Nephron progenitor cell (in vitro differentiated cells): ENCODE results near the gene PLEKHA6.

Source experiments
- DNase-seq: peaks from one replicate; pipeline ENCODE4 v3.0.0; 2021
- H3K27ac Mint-ChIP-seq: 2 replicates; pipeline ENCODE4 v1.8.0; 2021; ENCODE audit warnings: mild to moderate bottlenecking, moderate library complexity, mixed read lengths
- H3K27me3 Mint-ChIP-seq: 2 replicates; pipeline ENCODE4 v1.8.0; 2021; ENCODE audit warnings: mild to moderate bottlenecking, low read depth, mixed read lengths; ENCODE audit not compliant: poor library complexity
- H3K36me3 Mint-ChIP-seq: 2 replicates; pipeline ENCODE4 v1.8.0; 2021; ENCODE audit warnings: low read depth, mixed read lengths
- H3K4me1 Mint-ChIP-seq: 2 replicates; pipeline ENCODE4 v1.8.0; 2021; ENCODE audit warnings: mixed read lengths
- H3K4me3 Mint-ChIP-seq: 2 replicates; pipeline ENCODE4 v1.8.0; 2021; ENCODE audit warnings: mild to moderate bottlenecking, moderate library complexity, mixed read lengths
- H3K9me3 Mint-ChIP-seq: 2 replicates; pipeline ENCODE4 v1.8.0; 2021; ENCODE audit warnings: mild to moderate bottlenecking, moderate library complexity, mixed read lengths
- CTCF ChIP-seq: fragments of 200-600 bp; sonication (generic); IDR thresholded peaks from 2 replicates; pipeline ENCODE4 v1.5.0; 2021; ENCODE audit warnings: antibody characterized with exemption

The PLEKHA6 gene

GRCh38 chr1:204262506-204263253, 97.0 kb downstream of the PLEKHA6 start:
- Mint-ChIP-seq H3K4me1 (peaks cover 56% of the 10 kb centered on the region), H3K27me3 (peaks cover 16% of the 10 kb centered on the region), H3K27ac (peak overlapping the region; percentile 84), H3K9me3 (no peaks in the 10 kb centered on the region), H3K36me3 (peaks cover 12% of the 10 kb centered on the region), H3K4me3 (peak overlapping the region; percentile 5)
- TF ChIP-seq CTCF, result no peak
- no peak for DNase-seq

- no peak overlapping the region for H3K4me3 Mint-ChIP-seq
- no peak for DNase-seq
- H3K27ac Mint-ChIP-seq, result peak overlapping the region; percentile 26
- H3K9me3 Mint-ChIP-seq, result no peaks in the 10 kb centered on the region
- peaks cover 12% of the 10 kb centered on the region for H3K36me3 Mint-ChIP-seq
- peaks cover 20% of the 10 kb centered on the region for H3K27me3 Mint-ChIP-seq
- peaks cover 51% of the 10 kb centered on the region for H3K4me1 Mint-ChIP-seq
- no peak for TF ChIP-seq CTCF
Measured at GRCh38 chr1:204261746-204262505, 97.8 kb downstream of the PLEKHA6 start.

GRCh38 chr1:204261266-204261665, 98.5 kb downstream of the PLEKHA6 start:
- Mint-ChIP-seq H3K4me3 (no peak overlapping the region), H3K4me1 (peaks cover 46% of the 10 kb centered on the region), H3K9me3 (no peaks in the 10 kb centered on the region), H3K27me3 (peaks cover 21% of the 10 kb centered on the region), H3K36me3 (peaks cover 12% of the 10 kb centered on the region), H3K27ac (no peak overlapping the region)
- no peak for TF ChIP-seq CTCF
- DNase-seq, result no peak

- H3K36me3 Mint-ChIP-seq, result peaks cover 12% of the 10 kb centered on the region
- no peak for DNase-seq
- no peak overlapping the region for H3K27ac Mint-ChIP-seq
- H3K4me1 Mint-ChIP-seq, result peaks cover 50% of the 10 kb centered on the region
- no peak for TF ChIP-seq CTCF
- H3K9me3 Mint-ChIP-seq, result no peaks in the 10 kb centered on the region
- H3K27me3 Mint-ChIP-seq, result peaks cover 21% of the 10 kb centered on the region
- no peak overlapping the region for H3K4me3 Mint-ChIP-seq
Measured at GRCh38 chr1:204260601-204261197, 99.0 kb downstream of the PLEKHA6 start.

- peaks cover 55% of the 10 kb centered on the region for H3K4me1 Mint-ChIP-seq
- H3K27ac Mint-ChIP-seq, result no peak overlapping the region
- no peak for DNase-seq
- no peak for TF ChIP-seq CTCF
- no peaks in the 10 kb centered on the region for H3K9me3 Mint-ChIP-seq
- H3K36me3 Mint-ChIP-seq, result peaks cover 12% of the 10 kb centered on the region
- H3K4me3 Mint-ChIP-seq, result no peak overlapping the region
- peaks cover 21% of the 10 kb centered on the region for H3K27me3 Mint-ChIP-seq
Measured at GRCh38 chr1:204259782-204260181, 99.9 kb downstream of the PLEKHA6 start.
